SK-N-SH (cell line): Measurements from ENCODE around the gene HMHB1.

Experiments
- CHD2 ChIP-seq: fragments of 150-350 bp; IDR thresholded peaks from 2 replicates; pipeline ENCODE4 v1.6.1; 2018; ENCODE audit warnings: low read length; ENCODE audit not compliant: partially characterized antibody
- EZH2phosphoT487 ChIP-seq: fragments of 200-600 bp; sonication (generic); IDR thresholded peaks from 2 replicates; pipeline ENCODE4 v1.6.1; 2017; ENCODE audit warnings: low read depth, mixed run types, mild to moderate bottlenecking, antibody characterized with exemption, moderate library complexity, borderline replicate concordance
- NFIC ChIP-seq: IDR thresholded peaks from 2 replicates; pipeline ENCODE4 v1.4.0; 2012; ENCODE audit warnings: borderline replicate concordance
- POLR2AphosphoS5 ChIP-seq: IDR thresholded peaks from 2 replicates; pipeline ENCODE4 v1.6.1; 2012; ENCODE audit warnings: low read depth, low read length
- YY1 ChIP-seq: IDR thresholded peaks from 2 replicates; pipeline ENCODE4 v1.4.0; 2012; ENCODE audit warnings: low read depth, mild to moderate bottlenecking
- TF ChIP-seq, protein P1 (sequence below): fragments of 200-600 bp; sonication (generic); IDR thresholded peaks from 2 replicates; pipeline ENCODE4 v1.6.1; 2017; ENCODE audit warnings: antibody characterized with exemption, mild to moderate bottlenecking, moderate library complexity
- TF ChIP-seq, protein P2 (sequence below): IDR thresholded peaks from 2 replicates; pipeline ENCODE4 v1.6.1; 2012; ENCODE audit warnings: mild to moderate bottlenecking, low read depth, low read length, moderate library complexity
- TF ChIP-seq, protein P3 (sequence below): IDR thresholded peaks from 2 replicates; pipeline ENCODE4 v1.4.0; 2012; ENCODE audit warnings: low read depth, borderline replicate concordance

DNA sequence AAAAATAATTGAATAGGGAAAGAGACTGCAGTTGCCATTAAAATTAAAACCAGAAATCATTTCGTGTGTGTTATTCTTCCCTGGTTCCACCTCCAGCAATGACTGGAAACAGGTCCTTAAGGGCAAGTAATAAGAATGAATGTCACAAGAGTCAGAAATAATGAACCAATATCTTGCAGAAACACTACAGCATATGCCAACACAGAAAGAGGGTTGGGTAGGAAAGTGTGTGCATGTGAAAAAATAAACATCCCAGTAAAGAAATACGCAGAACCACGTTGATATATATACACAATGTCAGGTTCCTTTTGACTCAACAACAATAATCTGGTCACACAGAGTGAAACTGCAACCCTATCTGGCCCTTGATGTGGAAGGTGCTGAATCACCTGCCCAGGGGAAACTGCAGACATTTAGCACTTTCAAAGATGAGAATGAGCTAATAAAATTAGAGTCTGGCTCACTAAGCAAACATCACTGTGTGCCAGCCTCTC, 15.0 kb downstream of the HMHB1 start:
- TF ChIP-seq, protein P1, sequence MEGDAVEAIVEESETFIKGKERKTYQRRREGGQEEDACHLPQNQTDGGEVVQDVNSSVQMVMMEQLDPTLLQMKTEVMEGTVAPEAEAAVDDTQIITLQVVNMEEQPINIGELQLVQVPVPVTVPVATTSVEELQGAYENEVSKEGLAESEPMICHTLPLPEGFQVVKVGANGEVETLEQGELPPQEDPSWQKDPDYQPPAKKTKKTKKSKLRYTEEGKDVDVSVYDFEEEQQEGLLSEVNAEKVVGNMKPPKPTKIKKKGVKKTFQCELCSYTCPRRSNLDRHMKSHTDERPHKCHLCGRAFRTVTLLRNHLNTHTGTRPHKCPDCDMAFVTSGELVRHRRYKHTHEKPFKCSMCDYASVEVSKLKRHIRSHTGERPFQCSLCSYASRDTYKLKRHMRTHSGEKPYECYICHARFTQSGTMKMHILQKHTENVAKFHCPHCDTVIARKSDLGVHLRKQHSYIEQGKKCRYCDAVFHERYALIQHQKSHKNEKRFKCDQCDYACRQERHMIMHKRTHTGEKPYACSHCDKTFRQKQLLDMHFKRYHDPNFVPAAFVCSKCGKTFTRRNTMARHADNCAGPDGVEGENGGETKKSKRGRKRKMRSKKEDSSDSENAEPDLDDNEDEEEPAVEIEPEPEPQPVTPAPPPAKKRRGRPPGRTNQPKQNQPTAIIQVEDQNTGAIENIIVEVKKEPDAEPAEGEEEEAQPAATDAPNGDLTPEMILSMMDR: no peak
- TF ChIP-seq, protein P2, sequence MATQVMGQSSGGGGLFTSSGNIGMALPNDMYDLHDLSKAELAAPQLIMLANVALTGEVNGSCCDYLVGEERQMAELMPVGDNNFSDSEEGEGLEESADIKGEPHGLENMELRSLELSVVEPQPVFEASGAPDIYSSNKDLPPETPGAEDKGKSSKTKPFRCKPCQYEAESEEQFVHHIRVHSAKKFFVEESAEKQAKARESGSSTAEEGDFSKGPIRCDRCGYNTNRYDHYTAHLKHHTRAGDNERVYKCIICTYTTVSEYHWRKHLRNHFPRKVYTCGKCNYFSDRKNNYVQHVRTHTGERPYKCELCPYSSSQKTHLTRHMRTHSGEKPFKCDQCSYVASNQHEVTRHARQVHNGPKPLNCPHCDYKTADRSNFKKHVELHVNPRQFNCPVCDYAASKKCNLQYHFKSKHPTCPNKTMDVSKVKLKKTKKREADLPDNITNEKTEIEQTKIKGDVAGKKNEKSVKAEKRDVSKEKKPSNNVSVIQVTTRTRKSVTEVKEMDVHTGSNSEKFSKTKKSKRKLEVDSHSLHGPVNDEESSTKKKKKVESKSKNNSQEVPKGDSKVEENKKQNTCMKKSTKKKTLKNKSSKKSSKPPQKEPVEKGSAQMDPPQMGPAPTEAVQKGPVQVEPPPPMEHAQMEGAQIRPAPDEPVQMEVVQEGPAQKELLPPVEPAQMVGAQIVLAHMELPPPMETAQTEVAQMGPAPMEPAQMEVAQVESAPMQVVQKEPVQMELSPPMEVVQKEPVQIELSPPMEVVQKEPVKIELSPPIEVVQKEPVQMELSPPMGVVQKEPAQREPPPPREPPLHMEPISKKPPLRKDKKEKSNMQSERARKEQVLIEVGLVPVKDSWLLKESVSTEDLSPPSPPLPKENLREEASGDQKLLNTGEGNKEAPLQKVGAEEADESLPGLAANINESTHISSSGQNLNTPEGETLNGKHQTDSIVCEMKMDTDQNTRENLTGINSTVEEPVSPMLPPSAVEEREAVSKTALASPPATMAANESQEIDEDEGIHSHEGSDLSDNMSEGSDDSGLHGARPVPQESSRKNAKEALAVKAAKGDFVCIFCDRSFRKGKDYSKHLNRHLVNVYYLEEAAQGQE: no peak
- no peak for TF ChIP-seq POLR2AphosphoS5
- TF ChIP-seq CHD2: no peak
- TF ChIP-seq NFIC: no peak
- TF ChIP-seq, protein P3, sequence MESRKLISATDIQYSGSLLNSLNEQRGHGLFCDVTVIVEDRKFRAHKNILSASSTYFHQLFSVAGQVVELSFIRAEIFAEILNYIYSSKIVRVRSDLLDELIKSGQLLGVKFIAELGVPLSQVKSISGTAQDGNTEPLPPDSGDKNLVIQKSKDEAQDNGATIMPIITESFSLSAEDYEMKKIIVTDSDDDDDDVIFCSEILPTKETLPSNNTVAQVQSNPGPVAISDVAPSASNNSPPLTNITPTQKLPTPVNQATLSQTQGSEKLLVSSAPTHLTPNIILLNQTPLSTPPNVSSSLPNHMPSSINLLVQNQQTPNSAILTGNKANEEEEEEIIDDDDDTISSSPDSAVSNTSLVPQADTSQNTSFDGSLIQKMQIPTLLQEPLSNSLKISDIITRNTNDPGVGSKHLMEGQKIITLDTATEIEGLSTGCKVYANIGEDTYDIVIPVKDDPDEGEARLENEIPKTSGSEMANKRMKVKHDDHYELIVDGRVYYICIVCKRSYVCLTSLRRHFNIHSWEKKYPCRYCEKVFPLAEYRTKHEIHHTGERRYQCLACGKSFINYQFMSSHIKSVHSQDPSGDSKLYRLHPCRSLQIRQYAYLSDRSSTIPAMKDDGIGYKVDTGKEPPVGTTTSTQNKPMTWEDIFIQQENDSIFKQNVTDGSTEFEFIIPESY: no peak
- no peak for TF ChIP-seq EZH2phosphoT487
- TF ChIP-seq YY1: no peak
